IMR-90 (cell line): Measurements from ENCODE around the gene GHR. TPM values are rescaled to one million over a fixed set of nuclear protein-coding genes. Genes with fewer than 3 reads are reported as not detected.

Experiments
- ATAC-seq: fragments of 200-7000 bp; cut with Tn5 transposase; 2 replicates; pipeline ENCODE4 v1.9.1; 2020; ENCODE audit warnings: low read depth, mild to moderate bottlenecking, moderate library complexity
- BruUV-seq: library from RNA; stranded (reverse); fragments of 400-500 nt; replicated peaks from 2 replicates; lab custom pipeline; 2021; lab: Mats Ljungman, UMichigan
- CTCF ChIA-PET: fragments of 300-600 bp; formaldehyde crosslinking; extraction: SDS; loops from one replicate; lab custom pipeline; 2021; ENCODE audit warnings: antibody characterized with exemption; lab: Yijun Ruan, JAX
- POLR2A ChIA-PET: fragments of 300-600 bp; sonication (Branson Sonifier 250); formaldehyde crosslinking; loops from one replicate; lab custom pipeline; 2022; ENCODE audit warnings: antibody characterized with exemption; ENCODE audit not compliant: unreplicated experiment; lab: Charles Lee
- DNase-seq: peaks from one replicate; pipeline ENCODE4 v3.0.0; 2013
- H2AFZ ChIP-seq: replicated peaks from 2 replicates; pipeline ENCODE3; 2013; ENCODE audit warnings: low read length, mild to moderate bottlenecking; ENCODE audit not compliant: poor library complexity
- H2AK5ac ChIP-seq: 2 replicates; pipeline ENCODE4 v1.6.1; 2013; ENCODE audit warnings: low read depth, low read length, inconsistent platforms
- H2AK9ac ChIP-seq: replicated peaks from 2 replicates; pipeline ENCODE3; 2013; ENCODE audit warnings: mild to moderate bottlenecking, low read depth, low read length, moderate library complexity; ENCODE audit not compliant: poor library complexity
- H2BK120ac ChIP-seq: 2 replicates; pipeline ENCODE4 v1.6.1; 2013; ENCODE audit warnings: low read depth, low read length, inconsistent platforms
- H2BK15ac ChIP-seq: 3 replicates; pipeline ENCODE4 v1.6.1; 2013; ENCODE audit warnings: low read depth, low read length, inconsistent platforms
- H2BK20ac ChIP-seq: 2 replicates; pipeline ENCODE4 v1.6.1; 2013; ENCODE audit warnings: low read depth, mild to moderate bottlenecking, inconsistent platforms, low read length, moderate library complexity
- H2BK5ac ChIP-seq: 2 replicates; pipeline ENCODE4 v1.6.1; 2013; ENCODE audit warnings: mild to moderate bottlenecking, low read depth, low read length, inconsistent platforms; ENCODE audit not compliant: poor library complexity, severe bottlenecking
- H3K14ac ChIP-seq: replicated peaks from 2 replicates; pipeline ENCODE4 v1.6.1; 2013; ENCODE audit warnings: low read depth, low read length, inconsistent platforms
- H3K18ac ChIP-seq: 2 replicates; pipeline ENCODE4 v1.6.1; 2013; ENCODE audit warnings: low read depth, low read length, control low read depth
- H3K23ac ChIP-seq: 2 replicates; pipeline ENCODE4 v1.6.1; 2013; ENCODE audit warnings: low read depth, low read length, inconsistent platforms
- H3K27ac ChIP-seq: 2 replicates; pipeline ENCODE4 v1.5.1; 2013; ENCODE audit warnings: mild to moderate bottlenecking, control low read depth, low read length; ENCODE audit not compliant: insufficient read depth
- H3K27me3 ChIP-seq: 2 replicates; pipeline ENCODE4 v1.6.1; 2013; ENCODE audit warnings: low read length; ENCODE audit not compliant: control insufficient read depth, insufficient read depth
- H3K36me3 ChIP-seq: 2 replicates; pipeline ENCODE4 v1.6.1; 2013; ENCODE audit warnings: low read length, mixed read lengths; ENCODE audit not compliant: control insufficient read depth, insufficient read depth
- H3K4ac ChIP-seq: 2 replicates; pipeline ENCODE4 v1.6.1; 2013; ENCODE audit warnings: low read depth, low read length, inconsistent platforms
- H3K4me1 ChIP-seq: 2 replicates; pipeline ENCODE4 v1.6.1; 2013; ENCODE audit warnings: low read length, mixed read lengths; ENCODE audit not compliant: control insufficient read depth, insufficient read depth
- H3K4me2 ChIP-seq: 2 replicates; pipeline ENCODE4 v1.6.1; 2013; ENCODE audit warnings: low read depth, mild to moderate bottlenecking, control low read depth, low read length, moderate library complexity
- H3K4me3 ChIP-seq: 2 replicates; pipeline ENCODE4 v1.5.1; 2013; ENCODE audit warnings: low read depth, mild to moderate bottlenecking, control low read depth, low read length, moderate library complexity; ENCODE audit not compliant: insufficient read depth
- H3K56ac ChIP-seq: 2 replicates; pipeline ENCODE4 v1.6.1; 2013; ENCODE audit warnings: low read length, inconsistent platforms; ENCODE audit not compliant: insufficient read depth; ENCODE audit errors: extremely low read depth
- H3K79me1 ChIP-seq, 2 experiments: 2 replicates each; pipeline ENCODE4 v1.6.1; 2013; ENCODE audit warnings: low read length in 2 of 2, inconsistent platforms in 1 of 2, low read depth in 1 of 2
- H3K9ac ChIP-seq: 2 replicates; pipeline ENCODE4 v1.6.1; 2013; ENCODE audit warnings: low read depth, low read length, control low read depth
- H3K9me1 ChIP-seq: 2 replicates; pipeline ENCODE4 v1.6.1; 2013; ENCODE audit warnings: low read length, inconsistent platforms; ENCODE audit not compliant: insufficient read depth
- H3K9me3 ChIP-seq: 2 replicates; pipeline ENCODE4 v1.6.1; 2013; ENCODE audit warnings: low read length; ENCODE audit not compliant: control insufficient read depth, insufficient read depth
- H4K20me1 ChIP-seq: 2 replicates; pipeline ENCODE4 v1.6.1; 2013; ENCODE audit warnings: low read length, inconsistent platforms; ENCODE audit not compliant: insufficient read depth
- H4K5ac ChIP-seq: 2 replicates; pipeline ENCODE4 v1.6.1; 2013; ENCODE audit warnings: mild to moderate bottlenecking, low read depth, low read length, control low read depth
- H4K8ac ChIP-seq, 2 experiments: 2 replicates each; pipeline ENCODE4 v1.6.1; 2013; ENCODE audit warnings: low read depth in 2 of 2, low read length in 2 of 2, control low read depth in 1 of 2, inconsistent platforms in 1 of 2
- H4K91ac ChIP-seq: 2 replicates; pipeline ENCODE4 v1.6.1; 2013; ENCODE audit warnings: low read depth, low read length, inconsistent platforms; ENCODE audit not compliant: insufficient read depth
- BHLHE40 ChIP-seq: fragments of 150-350 bp; IDR thresholded peaks from 2 replicates; pipeline ENCODE4 v1.6.1; 2016; ENCODE audit warnings: mild to moderate bottlenecking, low read depth, low read length
- CEBPB ChIP-seq: IDR thresholded peaks from 2 replicates; pipeline ENCODE4 v1.6.1; 2012; ENCODE audit warnings: low read depth, low read length, improper control_type of control experiment
- CHD1 ChIP-seq: IDR thresholded peaks from 2 replicates; pipeline ENCODE4 v1.6.1; 2012; ENCODE audit warnings: low read depth, low read length, improper control_type of control experiment
- FOS ChIP-seq: fragments of 150-350 bp; IDR thresholded peaks from 2 replicates; pipeline ENCODE4 v1.6.1; 2016; ENCODE audit warnings: low read depth, low read length
- MAFK ChIP-seq: IDR thresholded peaks from 2 replicates; pipeline ENCODE4 v1.6.1; 2012; ENCODE audit warnings: low read depth, low read length, improper control_type of control experiment
- MAZ ChIP-seq: IDR thresholded peaks from 2 replicates; pipeline ENCODE4 v1.6.1; 2012; ENCODE audit warnings: low read depth, mild to moderate bottlenecking, low read length, improper control_type of control experiment, moderate library complexity, borderline replicate concordance
- MXI1 ChIP-seq: IDR thresholded peaks from 2 replicates; pipeline ENCODE4 v1.6.1; 2012; ENCODE audit warnings: low read depth, mild to moderate bottlenecking, low read length, moderate library complexity, borderline replicate concordance
- NFE2L2 ChIP-seq: fragments of 150-350 bp; IDR thresholded peaks from 2 replicates; pipeline ENCODE4 v1.6.1; 2016; ENCODE audit warnings: low read depth, mild to moderate bottlenecking, low read length
- POLR2A ChIP-seq: IDR thresholded peaks from 2 replicates; pipeline ENCODE4 v1.6.1; 2012; ENCODE audit warnings: mild to moderate bottlenecking, low read depth, low read length
- RAD21 ChIP-seq: IDR thresholded peaks from 2 replicates; pipeline ENCODE4 v1.6.1; 2012; ENCODE audit warnings: low read length, improper control_type of control experiment
- RFX5 ChIP-seq: IDR thresholded peaks from 2 replicates; pipeline ENCODE4 v1.8.0; 2012; ENCODE audit warnings: low read depth, mild to moderate bottlenecking, low read length, moderate library complexity
- SMC3 ChIP-seq: fragments of 150-350 bp; IDR thresholded peaks from 2 replicates; pipeline ENCODE4 v1.6.1; 2016; ENCODE audit warnings: low read depth, mild to moderate bottlenecking, antibody characterized with exemption, low read length, moderate library complexity
- USF2 ChIP-seq: fragments of 150-350 bp; IDR thresholded peaks from 2 replicates; pipeline ENCODE4 v1.6.1; 2017; ENCODE audit warnings: mild to moderate bottlenecking, antibody characterized with exemption, low read length, low read depth
- WGBS, 2 experiments: methylation state at CpG; one replicate each; pipeline versions ENCODE4 v1.1.5 to v1.1.7; 2013; ENCODE audit warnings: missing lambda C conversion rate in 2 of 2; ENCODE audit not compliant: insufficient read length in 1 of 2; ENCODE audit errors: extremely low coverage in 2 of 2; 5-methylcytosine and 5-hydroxymethylcytosine counted together
- dilution Hi-C: fragments of 300-500 bp; cut with HindIII; formaldehyde crosslinking; loops from one replicate; pipeline ENCODE4 v1.14.3; 2018; ENCODE audit warnings: low sequenced_read_pairs; ENCODE audit not compliant: unreplicated experiment
- in situ Hi-C: fragments of 300-500 bp; cut with MboI; formaldehyde crosslinking; loops from 3 replicates; pipeline ENCODE4 v1.14.3; 2019; ENCODE audit warnings: low sequenced_read_pairs, inconsistent platforms, mixed read lengths
- intact Hi-C: fragments of 100-400 bp; cut with micrococcal nuclease; formaldehyde crosslinking; loops from 2 replicates; pipeline ENCODE4 v1.10.0; 2022
- polyA plus RNA-seq, 3 experiments: library from polyadenylated mRNA; depleted of rRNA; stranded (reverse); fragments of >200 nt; gene quantifications; 2 replicates each; pipeline ENCODE4 v1.2.3, GENCODE V29; 2012; ENCODE audit warnings: low replicate concordance in 1 of 3
- total RNA-seq: library from RNA; depleted of rRNA; stranded (reverse); fragments of >200 nt; gene quantifications from 2 replicates; pipeline ENCODE4 v1.2.3, GENCODE V29; 2012
- TF ChIP-seq, protein P1 (sequence below): conservative IDR thresholded peaks from 2 replicates; pipeline ENCODE4 v1.5.1; 2012; ENCODE audit warnings: mild to moderate bottlenecking, low read depth, low read length, improper control_type of control experiment

Gene GHR
- total and polyA plus RNA-seq, 2 of the 4 experiments (the other 2 are of a cell fraction): 0.36 to 1.1 TPM

GRCh38 chr5:42586625-42587024, 163.4 kb downstream of the GHR start:
- intact Hi-C loops: no loop called here
- CTCF ChIA-PET: no interaction called here
- TF ChIP-seq CEBPB (no peak), MXI1 (no peak), FOS (no peak), BHLHE40 (no peak), NFE2L2 (no peak), USF2 (no peak), MAZ (no peak), MAFK (no peak), POLR2A (no peak), RAD21 (no peak), RFX5 (no peak), CHD1 (no peak), SMC3 (no peak)
- TF ChIP-seq, protein P1, sequence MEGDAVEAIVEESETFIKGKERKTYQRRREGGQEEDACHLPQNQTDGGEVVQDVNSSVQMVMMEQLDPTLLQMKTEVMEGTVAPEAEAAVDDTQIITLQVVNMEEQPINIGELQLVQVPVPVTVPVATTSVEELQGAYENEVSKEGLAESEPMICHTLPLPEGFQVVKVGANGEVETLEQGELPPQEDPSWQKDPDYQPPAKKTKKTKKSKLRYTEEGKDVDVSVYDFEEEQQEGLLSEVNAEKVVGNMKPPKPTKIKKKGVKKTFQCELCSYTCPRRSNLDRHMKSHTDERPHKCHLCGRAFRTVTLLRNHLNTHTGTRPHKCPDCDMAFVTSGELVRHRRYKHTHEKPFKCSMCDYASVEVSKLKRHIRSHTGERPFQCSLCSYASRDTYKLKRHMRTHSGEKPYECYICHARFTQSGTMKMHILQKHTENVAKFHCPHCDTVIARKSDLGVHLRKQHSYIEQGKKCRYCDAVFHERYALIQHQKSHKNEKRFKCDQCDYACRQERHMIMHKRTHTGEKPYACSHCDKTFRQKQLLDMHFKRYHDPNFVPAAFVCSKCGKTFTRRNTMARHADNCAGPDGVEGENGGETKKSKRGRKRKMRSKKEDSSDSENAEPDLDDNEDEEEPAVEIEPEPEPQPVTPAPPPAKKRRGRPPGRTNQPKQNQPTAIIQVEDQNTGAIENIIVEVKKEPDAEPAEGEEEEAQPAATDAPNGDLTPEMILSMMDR: no peak

More at GRCh38 chr5:42586625-42587024, 163.4 kb downstream of the GHR start:
- Histone ChIP-seq H3K23ac (no peak overlapping the region), H4K5ac (no peak overlapping the region), H3K27ac (no peak overlapping the region), H4K91ac (no peak overlapping the region), H4K20me1 (no peaks in the 10 kb centered on the region), H2BK120ac (no peak overlapping the region), H3K9me3 (no peaks in the 10 kb centered on the region), H3K4me1 (no peaks in the 10 kb centered on the region), H3K36me3 (no peaks in the 10 kb centered on the region), H3K9me1 (no peaks in the 10 kb centered on the region), H3K18ac (no peak overlapping the region), H3K4me3 (no peak overlapping the region), H3K4ac (no peak overlapping the region), H3K27me3 (no peaks in the 10 kb centered on the region), H3K14ac (no peak overlapping the region), H2AFZ (no peak overlapping the region), H3K9ac (no peak overlapping the region), H2BK15ac (no peak overlapping the region), H2AK9ac (no peak overlapping the region), H3K56ac (no peak overlapping the region), H3K79me1 (no peaks in the 10 kb centered on the region), H2BK5ac (no peak overlapping the region), H2AK5ac (no peak overlapping the region), H3K4me2 (no peak overlapping the region), H2BK20ac (no peak overlapping the region), H4K8ac (no peak overlapping the region)
- DNase-seq (no peak), ATAC-seq (no peak)
- POLR2A ChIA-PET: no interaction called here
- in situ Hi-C loops: loop anchor here (25.0 kb wide), 1 partner anchor 724 kb away; the partner anchor contains the start of gene OXCT1
- dilution Hi-C loops: no loop called here
- no TSS peak for BruUV-seq
- 40% methylated on average over 1 of the region's 4 CpGs; no CpG with 5 or more reads in 1 of the 2 experiments for WGBS, 2 experiments
